GM10847 (cell line): Measurements from ENCODE around the gene NBEA.

ENCODE experiments used
- POLR2A ChIP-seq: IDR thresholded peaks from 2 replicates; pipeline ENCODE4 v1.6.1; 2011; ENCODE audit not compliant: insufficient read length; ENCODE audit errors: extremely low read depth

The NBEA gene

DNA sequence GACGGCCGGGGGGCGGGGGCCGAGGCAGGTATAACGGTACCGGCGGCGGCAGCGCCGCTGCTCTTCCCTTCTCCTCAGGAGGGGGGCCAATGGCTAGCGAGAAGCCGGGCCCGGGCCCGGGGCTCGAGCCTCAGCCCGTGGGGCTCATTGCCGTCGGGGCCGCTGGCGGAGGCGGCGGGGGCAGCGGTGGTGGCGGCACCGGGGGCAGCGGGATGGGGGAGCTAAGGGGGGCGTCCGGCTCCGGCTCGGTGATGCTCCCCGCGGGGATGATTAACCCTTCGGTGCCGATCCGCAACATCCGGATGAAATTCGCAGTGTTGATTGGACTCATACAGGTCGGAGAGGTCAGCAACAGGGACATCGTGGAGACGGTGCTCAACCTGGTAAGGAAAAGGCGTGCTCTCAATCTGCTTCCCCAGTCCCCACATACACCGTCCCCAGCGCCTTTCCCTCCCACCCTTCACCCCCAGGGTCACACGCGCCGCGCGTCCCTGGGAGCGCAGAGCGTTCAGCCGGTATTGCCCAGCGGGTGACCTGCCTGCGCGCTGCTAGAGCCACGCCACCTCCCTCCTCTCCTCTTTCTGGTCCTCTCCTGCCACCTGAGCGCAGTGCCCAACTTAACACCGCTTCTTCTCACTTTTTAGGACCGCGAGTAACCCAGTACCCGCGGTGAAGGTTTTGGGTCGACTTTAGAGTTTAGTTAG is 814 bp downstream of the NBEA start:
- TF ChIP-seq POLR2A: no peak

DNA sequence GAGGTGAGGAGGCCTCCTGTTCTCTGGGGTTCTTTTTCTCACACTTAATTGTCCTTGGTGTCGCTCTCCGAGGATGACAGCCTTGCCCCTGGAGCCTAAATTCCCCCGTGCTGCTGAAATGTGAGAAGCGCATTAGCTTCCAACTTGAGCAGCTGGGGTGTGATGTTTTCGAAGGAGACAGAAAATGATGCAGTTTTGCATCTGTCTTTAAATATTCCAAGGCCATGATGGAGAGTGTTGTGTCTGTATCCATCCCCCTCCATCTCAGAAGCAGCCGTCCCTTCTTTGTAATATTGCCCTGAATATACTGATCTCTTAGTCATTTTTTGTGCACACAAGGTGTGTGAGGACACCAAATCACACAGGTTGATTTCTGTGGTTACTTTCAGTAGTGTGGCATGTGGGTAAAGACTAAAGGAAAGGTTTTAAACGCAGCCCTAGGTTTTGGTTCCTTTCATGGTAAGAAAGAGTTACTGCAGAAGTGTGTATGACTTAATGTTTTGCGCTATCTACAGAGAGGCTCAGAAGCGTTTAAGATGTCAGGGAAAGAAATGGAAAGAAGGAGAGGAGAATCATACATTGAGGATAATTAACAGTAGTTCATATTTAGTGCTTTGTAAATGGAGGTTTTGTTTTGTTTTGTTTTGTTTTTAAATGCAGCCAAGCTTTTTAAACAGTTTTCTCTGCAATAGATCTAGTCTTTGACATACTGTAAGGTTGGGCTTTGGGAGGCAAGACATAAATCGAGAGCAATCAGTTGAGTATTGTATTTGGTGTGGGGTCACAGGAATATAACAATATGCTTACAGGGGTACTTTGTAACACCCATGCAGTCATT is 1.6 kb downstream of the NBEA start:
- TF ChIP-seq POLR2A: no peak

DNA sequence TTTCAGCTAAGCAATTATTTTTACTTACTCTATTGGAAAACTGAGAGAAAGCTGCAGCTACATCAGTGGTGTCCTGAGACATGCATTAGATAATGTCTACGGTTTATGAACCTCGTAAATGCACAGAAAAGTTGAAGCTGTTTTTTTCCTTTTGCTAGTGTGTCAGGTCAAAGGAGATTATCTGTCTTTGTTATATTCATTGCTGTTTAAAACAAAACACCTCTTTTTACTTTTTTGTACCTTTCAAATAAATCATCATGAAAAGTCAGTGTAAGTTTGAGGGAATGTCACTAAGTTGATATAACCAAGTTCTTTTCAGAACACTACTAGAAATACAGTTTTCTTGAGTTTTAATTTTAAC is 2.2 kb downstream of the NBEA start:
- no peak for TF ChIP-seq POLR2A

DNA sequence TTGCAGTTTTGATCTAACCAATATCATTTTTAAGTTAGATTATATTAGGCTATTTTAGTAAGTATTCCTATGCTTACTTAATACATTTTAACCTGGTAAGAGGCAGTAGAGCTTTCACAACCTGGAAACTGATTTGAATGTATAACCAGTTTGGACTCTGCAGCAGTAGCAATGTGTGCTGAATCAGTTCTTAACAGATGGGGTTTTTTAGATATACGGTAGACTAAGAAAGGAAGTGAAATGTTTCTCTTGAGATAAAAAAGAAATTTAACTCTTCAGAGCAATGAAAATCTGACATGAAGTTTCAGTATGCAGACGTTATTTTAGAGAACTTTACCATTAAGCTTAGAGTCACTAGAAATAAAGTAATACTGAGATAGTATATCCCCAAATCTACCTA is 2.7 kb downstream of the NBEA start:
- TF ChIP-seq POLR2A: no peak

DNA sequence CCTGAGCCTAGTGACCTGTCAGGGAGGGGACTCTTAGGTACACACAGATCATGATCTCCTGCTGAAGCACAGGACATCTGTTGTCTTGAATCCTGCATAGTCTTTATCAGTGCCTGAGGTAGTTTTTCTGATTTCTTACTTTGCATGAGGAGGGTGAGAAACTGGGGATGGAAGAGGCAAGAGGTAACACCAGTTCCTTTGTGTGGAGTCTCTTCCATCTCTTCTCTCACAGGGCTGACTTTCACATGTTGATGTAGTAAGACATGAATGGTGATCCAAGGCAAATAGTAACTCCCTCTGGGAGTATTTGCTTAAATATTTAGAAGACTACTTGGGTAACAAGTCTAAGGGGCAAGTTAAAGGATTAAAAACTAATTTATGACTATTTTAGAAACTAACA is 9.5 kb downstream of the NBEA start:
- TF ChIP-seq POLR2A: no peak

DNA sequence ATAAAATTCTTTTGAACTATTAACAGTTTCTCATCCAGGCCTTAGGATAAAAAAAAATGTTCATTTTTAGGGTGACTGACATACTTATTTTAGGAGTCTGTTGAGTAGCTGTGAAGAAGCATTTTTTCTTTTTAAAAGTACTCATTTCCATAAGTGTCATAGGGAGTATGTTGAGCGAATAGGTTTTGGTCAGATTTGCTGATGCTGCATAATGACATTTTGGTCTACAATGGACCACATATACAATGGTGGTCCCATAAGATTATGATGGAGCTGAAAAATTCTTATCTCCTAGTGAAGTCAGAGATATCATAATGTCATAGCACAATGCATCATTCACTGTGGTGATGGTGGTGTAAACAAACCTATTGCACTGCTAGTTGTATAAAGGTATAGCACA is 17.4 kb downstream of the NBEA start:
- TF ChIP-seq POLR2A: no peak

DNA sequence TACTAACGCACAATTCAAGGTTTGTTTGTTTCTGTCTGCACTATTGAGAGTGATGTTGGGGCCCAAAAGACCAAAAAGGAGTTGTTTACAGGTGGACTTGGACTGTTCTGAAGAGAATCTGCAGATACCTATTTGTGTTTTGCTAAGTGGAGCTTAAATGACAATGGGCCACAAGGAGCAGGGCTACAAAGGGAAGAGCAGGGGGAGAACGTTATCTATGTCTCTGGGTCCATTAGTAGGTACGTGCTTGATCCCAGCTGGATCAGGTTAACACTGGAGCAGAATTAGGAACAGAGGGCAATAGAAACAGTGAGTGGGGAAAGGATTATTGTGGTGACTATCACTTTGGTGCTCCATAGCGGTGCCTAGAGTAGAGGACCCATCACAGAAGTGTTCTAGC is 22.5 kb downstream of the NBEA start:
- TF ChIP-seq POLR2A: no peak

DNA sequence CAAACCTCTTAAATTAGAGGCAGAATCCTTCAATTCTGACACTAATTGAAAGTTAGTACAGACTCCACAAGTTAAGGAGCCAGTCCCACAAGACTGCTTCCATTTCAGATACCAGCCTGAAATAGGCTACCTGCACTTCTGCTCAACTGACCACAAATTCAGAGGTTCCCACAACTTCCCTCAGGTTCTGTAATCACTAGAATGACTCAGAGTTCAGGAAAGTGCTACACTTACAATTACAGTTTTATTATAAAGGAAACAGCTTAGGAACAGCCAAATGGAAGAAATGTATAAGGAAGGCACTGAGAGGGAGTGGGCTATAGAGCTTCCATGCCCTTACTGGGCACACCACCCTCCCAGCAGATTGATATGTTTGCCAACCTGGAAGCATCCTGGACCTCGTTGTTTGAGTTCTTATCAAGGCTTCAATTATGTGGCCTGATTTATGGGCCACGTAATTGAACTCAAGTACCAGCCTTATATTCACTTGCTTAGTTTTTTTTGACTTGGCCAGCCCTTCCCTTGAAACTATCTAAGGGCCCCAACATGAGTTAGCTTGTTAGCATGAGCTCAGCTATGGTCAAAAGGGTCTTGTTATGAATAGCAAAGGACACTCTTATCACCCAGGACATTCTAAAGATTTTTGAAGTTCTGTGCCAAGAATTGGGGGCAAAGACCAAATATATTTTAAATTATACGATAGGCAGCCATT is 25.9 kb downstream of the NBEA start:
- no peak for TF ChIP-seq POLR2A

DNA sequence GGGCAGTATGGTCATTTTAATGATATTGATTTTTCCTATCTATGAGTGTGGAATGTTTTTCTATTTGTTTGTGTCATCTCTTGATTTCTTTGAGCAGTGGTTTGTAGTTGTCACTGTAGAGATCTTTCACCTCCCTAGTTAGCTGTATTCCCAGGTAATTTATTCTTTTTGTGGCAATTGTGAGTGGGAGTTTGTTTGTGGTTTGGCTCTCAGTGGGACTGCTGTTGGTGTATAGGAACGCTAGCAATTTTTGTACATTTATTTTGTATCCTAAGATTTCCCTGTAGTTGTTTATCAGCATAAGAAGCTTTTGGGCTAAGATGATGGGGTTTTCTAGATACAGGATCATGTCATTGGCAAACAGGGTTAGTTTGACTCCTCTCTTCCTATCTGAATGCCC is 28.9 kb downstream of the NBEA start:
- no peak for TF ChIP-seq POLR2A

DNA sequence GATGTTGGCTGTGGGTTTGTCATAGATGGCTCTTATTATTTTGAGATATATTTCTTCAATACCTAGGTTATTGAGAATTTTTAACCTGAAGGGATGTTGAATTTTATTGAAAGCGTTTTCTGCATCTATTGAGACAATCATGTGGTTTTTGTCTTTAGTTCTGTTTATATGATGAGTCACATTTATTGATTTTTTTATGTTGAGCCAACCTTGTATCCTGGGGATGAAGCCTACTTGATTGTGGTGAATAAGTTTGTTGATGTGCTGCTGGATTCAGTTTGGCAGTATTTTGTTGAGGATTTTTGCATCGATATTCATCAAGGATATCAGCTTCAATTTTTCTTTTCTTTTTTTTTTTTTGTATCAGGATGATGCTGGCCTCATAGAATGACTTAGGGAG is 29.4 kb downstream of the NBEA start:
- no peak for TF ChIP-seq POLR2A

DNA sequence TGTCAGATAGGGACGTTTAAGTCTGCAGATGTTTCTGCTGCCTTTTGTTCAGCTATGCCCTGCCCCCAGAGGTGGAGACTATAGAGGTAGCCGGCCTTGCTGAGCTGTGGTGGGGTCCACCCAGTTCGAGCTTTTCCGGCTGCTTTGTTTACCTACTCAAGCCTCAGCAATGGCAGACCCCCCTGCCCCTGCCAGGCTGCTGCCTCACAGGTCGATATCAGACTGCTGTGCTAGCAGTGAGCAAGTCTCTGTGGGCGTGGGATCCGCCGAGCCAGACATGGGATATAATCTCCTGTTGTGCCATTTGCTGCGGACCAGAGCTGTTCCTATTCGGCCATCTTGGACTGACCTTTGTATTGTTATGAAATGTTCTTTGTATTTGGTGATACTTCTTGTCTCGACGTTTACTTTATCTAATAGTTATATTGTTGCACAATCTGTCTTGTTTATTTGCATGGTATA is 46.3 kb downstream of the NBEA start:
- TF ChIP-seq POLR2A: no peak

DNA sequence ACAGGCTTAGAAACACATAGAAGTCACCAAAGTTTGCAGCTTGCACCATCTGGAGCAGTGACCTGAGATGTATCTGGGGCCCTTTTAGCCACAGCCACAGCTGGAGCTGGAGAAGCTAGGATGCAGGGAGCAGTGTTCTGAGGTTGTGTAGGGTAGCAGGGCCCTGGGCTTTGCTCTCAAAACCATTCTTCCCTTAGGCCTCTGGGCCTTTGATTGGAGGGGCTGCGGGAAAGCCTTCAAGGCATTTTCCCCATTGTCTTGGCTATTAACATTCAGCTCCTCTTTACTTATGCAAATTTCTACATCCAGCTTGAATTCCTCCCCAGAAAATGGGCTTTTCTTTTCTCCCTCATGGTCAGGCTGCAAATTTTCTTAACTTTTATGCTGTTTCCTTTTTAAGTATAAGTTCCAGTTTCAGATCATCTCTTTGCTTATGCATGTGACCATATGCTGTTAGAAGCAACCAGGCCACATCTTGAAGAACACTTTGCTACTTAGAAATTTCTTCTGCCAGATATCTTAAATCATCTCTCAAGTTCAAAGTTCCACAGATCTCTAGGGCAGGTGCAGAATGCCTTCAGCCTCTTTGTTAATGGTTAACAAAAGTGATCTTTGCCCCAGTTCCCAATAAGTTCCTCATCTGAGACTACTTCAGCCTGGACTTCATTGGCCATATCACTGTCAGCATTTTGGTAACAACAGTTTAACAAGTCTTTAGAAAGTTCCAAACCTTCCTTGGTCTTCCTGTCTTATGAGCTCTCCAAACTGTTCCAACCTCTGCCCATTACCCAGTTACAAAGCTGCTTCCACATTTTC is 48.5 kb downstream of the NBEA start:
- TF ChIP-seq POLR2A: no peak

DNA sequence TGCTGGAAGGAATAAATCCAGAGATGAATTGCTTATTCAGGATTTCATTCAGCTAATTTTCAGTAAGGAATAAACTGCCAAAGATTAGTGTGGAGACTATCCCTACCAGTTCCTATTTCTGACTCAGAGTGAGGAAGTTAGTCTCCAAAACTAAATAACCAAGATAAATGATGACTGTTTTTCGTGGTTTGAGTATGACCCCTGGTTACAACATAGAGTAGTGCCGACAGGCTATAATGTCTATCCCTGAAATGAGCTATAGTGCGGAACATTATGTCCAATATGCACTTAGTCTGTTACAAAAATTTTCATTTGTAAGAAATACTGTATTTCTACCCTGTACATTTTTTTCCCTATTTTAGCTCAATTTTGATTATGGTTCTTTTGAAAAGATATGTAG is 51.4 kb downstream of the NBEA start:
- no peak for TF ChIP-seq POLR2A

DNA sequence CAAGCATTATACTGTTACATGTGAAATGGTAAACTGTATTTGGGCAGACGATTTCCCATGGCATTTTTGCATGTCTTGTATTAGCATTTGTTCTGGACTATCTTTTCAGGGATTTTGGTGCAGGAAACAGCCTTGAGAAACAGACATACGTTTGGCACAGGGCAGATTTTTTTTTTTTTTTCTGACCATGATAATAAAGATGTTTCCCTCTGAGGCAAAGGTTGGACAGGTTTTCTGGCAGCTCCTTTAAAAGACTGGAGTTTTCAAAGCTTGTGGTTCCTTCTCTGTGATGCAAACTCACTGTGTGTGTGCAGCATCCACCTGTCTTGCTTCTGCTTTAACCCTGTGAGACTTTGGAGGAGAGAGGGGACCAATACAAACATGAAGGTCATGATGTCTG is 63.0 kb downstream of the NBEA start:
- TF ChIP-seq POLR2A: no peak

DNA sequence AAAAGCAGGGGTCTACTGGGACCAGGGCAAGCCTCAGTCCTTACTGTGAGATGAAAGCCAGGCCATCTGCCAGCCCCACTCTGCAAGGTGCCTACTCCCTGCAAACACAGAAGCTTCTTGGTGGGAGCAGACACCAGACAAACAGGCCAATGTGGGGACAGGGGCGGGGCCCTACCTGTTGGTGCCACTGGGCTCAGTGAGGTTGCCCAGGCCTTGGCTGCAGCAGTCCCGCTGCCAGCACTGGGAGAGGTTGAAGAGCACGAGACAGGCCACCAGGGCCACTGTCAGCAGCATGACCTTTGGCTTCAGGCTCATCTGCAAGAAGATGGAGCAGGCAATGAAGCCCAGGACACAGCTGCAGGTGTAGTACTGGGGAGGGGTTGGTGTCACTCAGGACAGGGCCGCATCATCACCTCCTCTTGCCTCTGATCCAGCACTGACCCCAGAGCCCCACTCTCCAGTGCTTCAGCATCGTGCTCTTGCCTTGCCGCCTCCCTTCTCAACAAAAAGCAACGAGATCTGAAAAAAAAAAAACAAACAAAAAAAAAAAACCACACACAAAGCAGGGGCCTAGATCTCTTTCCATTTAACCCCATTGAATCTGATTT is 72.6 kb downstream of the NBEA start:
- TF ChIP-seq POLR2A: no peak
